SU-DHL-6 (cell line): ENCODE measurements around the gene FOXK1.

ENCODE experiments used
- H2AFZ ChIP-seq: fragments of 200-600 bp; sonication (generic); 2 replicates; pipeline ENCODE4 v1.6.1; 2014; ENCODE audit warnings: low read depth, mild to moderate bottlenecking, moderate library complexity, mixed read lengths, antibody characterized with exemption, low read length; ENCODE audit not compliant: severe bottlenecking
- H3F3A ChIP-seq: fragments of 200-600 bp; shearing (Covaris generic); 2 replicates; pipeline ENCODE4 v1.6.0; 2016; ENCODE audit warnings: antibody characterized with exemption, mild to moderate bottlenecking; ENCODE audit not compliant: insufficient read depth
- H3K27ac ChIP-seq: fragments of 200-600 bp; sonication (generic); 2 replicates; pipeline ENCODE4 v1.5.1; 2016; ENCODE audit warnings: low read depth, mild to moderate bottlenecking, low read length, moderate library complexity, mixed read lengths
- H3K27me3 ChIP-seq: fragments of 200-600 bp; sonication (generic), shearing (Covaris generic); 2 replicates; pipeline ENCODE4 v1.6.0; 2014; ENCODE audit warnings: mild to moderate bottlenecking, low read length
- H3K36me3 ChIP-seq: fragments of 200-600 bp; sonication (generic); 2 replicates; pipeline ENCODE4 v1.6.1; 2014; ENCODE audit warnings: mild to moderate bottlenecking, low read length, mixed read lengths
- H3K4me2 ChIP-seq: fragments of 300-600, 200-600 bp; shearing (Covaris generic), sonication (generic); 2 replicates; pipeline ENCODE4 v1.6.0; 2014; ENCODE audit warnings: low read length, low read depth, mild to moderate bottlenecking; ENCODE audit not compliant: poor library complexity, severe bottlenecking
- H3K4me3 ChIP-seq: fragments of 200-600 bp; sonication (generic); 2 replicates; pipeline ENCODE4 v1.5.1; 2014; ENCODE audit warnings: antibody characterized with exemption, low read length, mild to moderate bottlenecking, mixed read lengths; ENCODE audit not compliant: insufficient read depth, poor library complexity, severe bottlenecking
- H3K79me2 ChIP-seq: fragments of 200-600 bp; sonication (generic); 2 replicates; pipeline ENCODE4 v1.6.1; 2014; ENCODE audit warnings: mild to moderate bottlenecking, low read length, moderate library complexity; ENCODE audit not compliant: insufficient read depth
- H3K9ac ChIP-seq: fragments of 200-600 bp; sonication (generic); 2 replicates; pipeline ENCODE4 v1.7.0; 2014; ENCODE audit warnings: mild to moderate bottlenecking, low read length
- H3K9me2 ChIP-seq: fragments of 200-600 bp; sonication (generic); replicated peaks from 2 replicates; pipeline ENCODE4 v1.6.1; 2014; ENCODE audit warnings: low read length; ENCODE audit not compliant: insufficient read depth
- H3K9me3 ChIP-seq: fragments of 200-600 bp; sonication (generic); 2 replicates; pipeline ENCODE4 v1.6.1; 2014; ENCODE audit warnings: low read length, mixed read lengths; ENCODE audit not compliant: insufficient read depth
- H4K20me1 ChIP-seq: fragments of 200-600 bp; sonication (generic); 2 replicates; pipeline ENCODE4 v1.6.1; 2014; ENCODE audit warnings: low read depth, mild to moderate bottlenecking, antibody characterized with exemption, low read length, moderate library complexity, mixed read lengths
- CTCF ChIP-seq: fragments of 200-600 bp; sonication (generic); IDR thresholded peaks from one replicate; pipeline ENCODE4 v1.5.1; 2017; ENCODE audit warnings: antibody characterized with exemption, mild to moderate bottlenecking, low read length, moderate library complexity; ENCODE audit not compliant: insufficient read depth, poor library complexity, severe bottlenecking
- EZH2phosphoT487 ChIP-seq: fragments of 200-600 bp; sonication (generic), shearing (Covaris generic); conservative IDR thresholded peaks from 2 replicates; pipeline ENCODE4 v1.6.1; 2018; ENCODE audit warnings: mild to moderate bottlenecking, antibody characterized with exemption, low read length, moderate library complexity, mixed read lengths

Gene FOXK1

DNA sequence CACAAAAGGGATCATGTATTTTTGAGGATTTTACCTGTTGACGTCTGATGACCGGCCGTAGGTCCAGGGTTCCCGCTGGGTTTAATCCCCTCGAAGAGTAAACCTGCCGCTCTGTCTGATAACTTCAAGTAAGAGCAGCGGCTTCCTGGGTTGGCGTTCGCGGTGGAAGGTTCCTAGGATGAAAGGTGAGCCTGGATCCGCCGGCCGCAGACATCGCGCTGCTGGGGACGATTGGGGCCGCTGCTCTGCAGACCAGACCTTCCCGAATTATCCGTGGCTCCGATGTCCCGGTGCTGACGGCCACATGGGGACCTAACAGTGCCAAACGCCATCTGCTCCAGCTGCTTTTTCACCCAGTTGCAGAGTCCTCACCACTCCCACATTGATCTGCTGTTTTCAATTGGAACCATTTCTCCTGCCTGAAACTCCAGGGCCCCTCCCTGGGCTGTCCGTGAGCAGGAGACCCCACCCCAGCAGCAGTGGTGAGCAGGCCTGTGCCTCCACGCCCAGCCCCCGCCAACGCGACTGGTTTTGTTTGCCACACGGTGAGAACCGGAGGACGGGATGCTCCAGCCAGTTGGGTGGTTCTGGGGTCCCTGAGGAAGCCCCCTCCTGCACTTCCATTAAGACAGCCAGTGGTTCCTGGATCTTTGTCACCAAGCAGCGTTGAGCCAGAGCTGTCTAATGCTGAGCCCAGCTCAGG, 81.1 kb downstream of the FOXK1 start:
- Histone ChIP-seq H3K36me3 (no peaks in the 10 kb centered on the region), H4K20me1 (no peaks in the 10 kb centered on the region), H3K4me3 (no peak overlapping the region), H3K79me2 (no peaks in the 10 kb centered on the region), H2AFZ (no peak overlapping the region), H3K9me3 (no peaks in the 10 kb centered on the region), H3K9ac (no peak overlapping the region), H3F3A (no peaks in the 10 kb centered on the region), H3K27me3 (no peaks in the 10 kb centered on the region), H3K27ac (no peak overlapping the region), H3K4me2 (no peak overlapping the region), H3K9me2 (no peaks in the 10 kb centered on the region)
- TF ChIP-seq EZH2phosphoT487: no peak
- no peak for TF ChIP-seq CTCF

DNA sequence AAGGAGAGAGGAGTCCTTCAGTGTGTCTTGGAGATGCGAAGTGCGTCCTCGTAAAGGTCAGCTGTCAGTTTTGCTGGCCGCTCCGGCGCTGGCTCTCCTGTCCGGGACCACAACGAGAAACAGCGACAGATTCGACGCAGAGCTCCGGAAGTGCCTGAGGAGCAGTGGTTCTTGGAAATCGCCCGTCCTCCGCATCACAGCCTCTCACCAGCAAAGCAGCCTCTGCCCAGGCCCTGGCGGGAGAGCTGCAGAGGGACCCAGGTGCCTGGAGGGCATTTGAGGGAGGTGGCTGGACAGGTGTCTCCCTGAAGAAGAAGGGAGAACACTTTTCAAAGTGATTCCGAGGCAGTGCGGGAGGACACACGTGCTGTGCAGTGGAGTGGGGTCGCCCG, 81.7 kb downstream of the FOXK1 start:
- H3K9me3 ChIP-seq: no peaks in the 10 kb centered on the region
- no peaks in the 10 kb centered on the region for H3F3A ChIP-seq
- H3K27ac ChIP-seq: no peak overlapping the region
- no peaks in the 10 kb centered on the region for H3K27me3 ChIP-seq
- TF ChIP-seq EZH2phosphoT487 (no peak), CTCF (no peak)
- no peak overlapping the region for H2AFZ ChIP-seq
- H3K4me2 ChIP-seq: no peak overlapping the region
- H3K4me3 ChIP-seq: no peak overlapping the region
- no peaks in the 10 kb centered on the region for H3K79me2 ChIP-seq
- no peak overlapping the region for H3K9ac ChIP-seq
- H3K36me3 ChIP-seq: no peaks in the 10 kb centered on the region
- no peaks in the 10 kb centered on the region for H3K9me2 ChIP-seq
- H4K20me1 ChIP-seq: no peaks in the 10 kb centered on the region

DNA sequence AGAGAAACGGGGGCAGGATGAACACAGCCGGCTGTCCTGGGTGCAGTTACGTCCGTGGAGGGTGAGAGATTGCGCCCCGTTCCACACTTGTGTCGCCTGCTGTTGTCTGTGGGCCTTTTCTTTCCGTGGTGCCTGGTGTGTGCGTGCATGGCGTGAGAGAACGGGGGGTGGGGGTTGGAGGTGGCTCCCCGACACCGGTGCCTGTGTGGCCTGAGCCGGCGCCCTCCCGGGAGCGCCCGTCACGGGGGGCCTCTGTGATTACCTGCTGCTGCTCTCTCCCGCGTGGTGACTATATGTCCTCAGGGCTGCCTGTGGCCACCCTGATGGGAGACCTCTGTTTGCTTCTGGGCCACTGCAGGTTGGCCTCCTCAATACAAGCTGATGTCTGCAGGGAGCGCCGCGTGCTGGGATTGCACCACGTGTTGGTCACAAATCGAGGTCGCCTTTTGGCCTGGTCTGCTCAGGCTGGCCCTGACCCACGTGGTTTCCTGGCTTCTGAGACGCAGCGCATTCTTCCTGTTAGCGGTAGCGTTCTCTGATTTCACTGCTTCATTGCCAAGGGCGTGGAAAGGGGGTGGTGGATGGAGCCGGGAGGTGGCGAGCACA, 82.4 kb downstream of the FOXK1 start:
- H3K27ac ChIP-seq: no peak overlapping the region
- H4K20me1 ChIP-seq: no peaks in the 10 kb centered on the region
- TF ChIP-seq CTCF (no peak), EZH2phosphoT487 (no peak)
- no peaks in the 10 kb centered on the region for H3K9me3 ChIP-seq
- no peaks in the 10 kb centered on the region for H3K9me2 ChIP-seq
- no peaks in the 10 kb centered on the region for H3K27me3 ChIP-seq
- H3K4me3 ChIP-seq: no peak overlapping the region
- H3K79me2 ChIP-seq: no peaks in the 10 kb centered on the region
- no peaks in the 10 kb centered on the region for H3K36me3 ChIP-seq
- no peak overlapping the region for H3K9ac ChIP-seq
- no peak overlapping the region for H2AFZ ChIP-seq
- H3F3A ChIP-seq: no peaks in the 10 kb centered on the region
- no peak overlapping the region for H3K4me2 ChIP-seq
